GM10266 (cell line): ENCODE measurements around the gene ELOVL2.

ENCODE experiments used
- DNase-seq: peaks from one replicate; pipeline ENCODE4 v3.0.0; 2012; ENCODE audit errors: extremely low spot score
- TF ChIP-seq, protein P1 (sequence below): IDR thresholded peaks from 2 replicates; pipeline ENCODE4 v1.5.1; 2012; ENCODE audit warnings: mild to moderate bottlenecking, low read depth; ENCODE audit not compliant: control insufficient read depth, insufficient read depth; ENCODE audit errors: missing control alignments

Gene ELOVL2

DNA sequence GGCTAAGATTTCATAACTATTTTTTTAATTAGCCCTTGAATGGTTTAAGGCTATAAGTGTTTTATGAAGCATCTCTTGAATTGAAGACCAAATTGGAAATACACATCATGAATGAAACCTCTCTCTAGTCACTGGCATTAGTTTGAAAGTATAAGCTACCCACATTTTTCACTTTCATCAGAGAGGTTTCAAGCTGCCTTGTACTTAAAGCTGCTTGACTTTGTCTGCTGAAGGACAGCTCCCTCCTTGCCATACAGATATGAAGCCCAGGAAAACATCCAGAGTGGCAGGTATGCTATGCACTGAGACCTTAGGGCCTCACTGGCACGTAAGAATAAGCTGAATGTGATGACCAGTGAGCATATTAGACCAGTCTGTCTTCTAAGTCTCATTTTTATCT is 62.7 kb downstream of the ELOVL2 start:
- DNase-seq, result no peak
- TF ChIP-seq, protein P1, sequence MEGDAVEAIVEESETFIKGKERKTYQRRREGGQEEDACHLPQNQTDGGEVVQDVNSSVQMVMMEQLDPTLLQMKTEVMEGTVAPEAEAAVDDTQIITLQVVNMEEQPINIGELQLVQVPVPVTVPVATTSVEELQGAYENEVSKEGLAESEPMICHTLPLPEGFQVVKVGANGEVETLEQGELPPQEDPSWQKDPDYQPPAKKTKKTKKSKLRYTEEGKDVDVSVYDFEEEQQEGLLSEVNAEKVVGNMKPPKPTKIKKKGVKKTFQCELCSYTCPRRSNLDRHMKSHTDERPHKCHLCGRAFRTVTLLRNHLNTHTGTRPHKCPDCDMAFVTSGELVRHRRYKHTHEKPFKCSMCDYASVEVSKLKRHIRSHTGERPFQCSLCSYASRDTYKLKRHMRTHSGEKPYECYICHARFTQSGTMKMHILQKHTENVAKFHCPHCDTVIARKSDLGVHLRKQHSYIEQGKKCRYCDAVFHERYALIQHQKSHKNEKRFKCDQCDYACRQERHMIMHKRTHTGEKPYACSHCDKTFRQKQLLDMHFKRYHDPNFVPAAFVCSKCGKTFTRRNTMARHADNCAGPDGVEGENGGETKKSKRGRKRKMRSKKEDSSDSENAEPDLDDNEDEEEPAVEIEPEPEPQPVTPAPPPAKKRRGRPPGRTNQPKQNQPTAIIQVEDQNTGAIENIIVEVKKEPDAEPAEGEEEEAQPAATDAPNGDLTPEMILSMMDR, result no peak

DNA sequence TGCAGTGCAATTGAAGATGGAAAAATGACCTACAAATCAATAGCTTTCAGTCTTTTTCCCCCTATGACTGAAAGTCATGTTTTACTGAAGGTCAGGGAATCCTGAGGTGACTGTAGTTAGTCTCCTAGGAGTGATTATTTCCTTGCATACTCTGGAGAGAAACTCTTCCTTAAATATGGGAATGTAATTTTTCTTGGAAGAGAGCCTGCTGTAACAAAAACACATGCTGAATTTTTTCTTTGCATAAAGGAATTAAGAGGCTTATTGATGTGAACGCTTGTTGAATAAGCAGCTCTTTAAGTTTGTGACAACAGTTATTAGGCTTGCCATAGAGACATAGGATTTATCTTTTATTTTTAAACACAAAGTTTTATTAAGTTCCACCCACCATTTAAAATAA is 64.5 kb downstream of the ELOVL2 start:
- TF ChIP-seq, protein P1, result no peak
- DNase-seq, result no peak

DNA sequence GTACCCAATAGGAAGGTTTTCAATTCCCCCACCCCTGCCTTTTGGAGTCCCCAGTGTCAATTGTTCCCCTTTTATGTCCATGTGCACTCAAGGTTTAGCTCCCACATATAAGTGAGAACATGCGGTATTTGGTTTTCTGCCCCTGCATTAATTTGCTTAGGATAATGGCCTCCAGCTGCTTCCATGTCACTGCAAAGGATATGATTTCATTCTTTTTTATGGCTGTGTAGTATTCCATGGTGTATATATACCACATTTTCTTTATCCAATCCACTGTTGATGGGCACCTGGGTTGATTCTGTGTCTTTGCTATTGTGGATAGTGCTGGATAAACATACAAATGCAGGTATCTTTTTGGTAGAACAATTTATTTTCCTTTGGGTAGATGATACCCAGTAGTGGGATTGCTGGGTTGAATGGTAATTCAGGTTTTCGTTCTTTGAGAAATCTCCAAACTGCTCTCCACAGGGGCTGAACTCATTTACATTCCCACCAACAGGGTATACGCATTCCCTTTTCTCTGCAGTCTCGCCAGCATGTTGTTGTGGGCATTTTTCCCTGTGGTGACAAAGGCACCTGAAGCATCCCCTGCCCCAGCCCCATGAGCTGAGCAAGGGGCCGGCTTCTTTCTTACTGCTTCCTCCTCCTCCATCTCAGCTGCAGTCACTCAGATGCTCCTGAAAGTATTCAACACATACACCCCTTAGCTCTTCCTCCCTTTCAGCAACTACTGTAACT is 66.7 kb downstream of the ELOVL2 start:
- TF ChIP-seq, protein P1, result no peak
- DNase-seq, result no peak

DNA sequence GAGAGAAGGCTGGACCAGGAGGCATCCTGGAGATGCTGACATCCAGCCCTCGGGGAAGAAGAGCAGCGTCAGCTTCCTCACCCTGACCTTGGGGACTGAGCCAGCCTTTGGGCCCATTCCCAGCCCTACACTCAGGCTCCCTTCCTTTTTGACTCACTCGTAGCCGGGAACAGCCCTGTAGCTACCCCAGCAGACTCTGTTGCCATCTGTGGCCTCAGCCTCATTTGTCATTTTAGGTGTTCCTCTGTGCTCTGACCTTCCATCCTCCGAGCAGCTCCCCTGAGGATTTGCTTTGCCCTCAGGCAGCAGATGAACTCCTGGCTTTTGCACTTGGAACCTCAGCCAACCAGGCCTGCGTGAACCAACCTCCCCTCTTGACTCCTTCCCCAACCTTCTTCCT is 67.5 kb downstream of the ELOVL2 start:
- TF ChIP-seq, protein P1, result no peak
- no peak for DNase-seq

DNA sequence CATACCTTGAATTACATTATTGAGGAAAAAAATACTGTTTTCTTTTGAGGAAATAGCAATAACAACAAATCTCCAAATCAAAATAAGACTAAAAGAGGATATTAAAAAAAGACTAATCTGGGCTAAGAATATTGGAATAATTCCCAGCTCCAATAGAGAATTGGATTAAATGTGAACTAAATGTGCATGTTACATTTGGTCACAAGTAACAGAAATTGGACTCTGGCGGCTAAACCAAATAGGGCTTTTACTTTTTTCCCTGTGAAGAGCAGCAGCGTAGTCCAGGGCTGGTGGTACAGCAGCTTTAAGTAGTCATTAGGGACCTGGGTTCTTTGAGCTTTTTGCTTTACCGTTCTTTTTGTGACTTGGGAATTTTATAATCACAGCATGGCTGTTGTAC is 71.9 kb downstream of the ELOVL2 start:
- TF ChIP-seq, protein P1, result no peak

DNA sequence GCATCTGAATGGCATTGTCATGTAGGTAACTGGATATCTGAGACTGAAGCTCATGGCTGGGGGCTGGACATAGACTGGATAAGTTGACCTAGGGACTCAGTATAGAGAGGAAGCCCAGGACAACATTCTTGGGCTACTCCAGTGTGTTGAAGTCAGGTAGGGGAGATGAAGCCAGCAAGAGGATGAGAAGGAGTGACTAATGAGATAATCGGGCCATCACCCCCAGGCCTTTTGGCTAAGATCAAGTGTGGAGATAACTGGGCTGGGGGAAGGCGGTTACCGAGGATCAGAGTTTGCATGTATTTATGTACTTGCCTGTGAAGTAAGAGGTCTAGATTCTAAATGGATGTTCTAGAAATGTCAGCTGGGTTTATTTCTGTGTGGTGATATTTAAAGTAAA is 73.4 kb downstream of the ELOVL2 start:
- DNase-seq, result no peak
- TF ChIP-seq, protein P1, result no peak

More for the DNA sequence above, 71.9 kb downstream of the ELOVL2 start:
- no peak for DNase-seq

DNA sequence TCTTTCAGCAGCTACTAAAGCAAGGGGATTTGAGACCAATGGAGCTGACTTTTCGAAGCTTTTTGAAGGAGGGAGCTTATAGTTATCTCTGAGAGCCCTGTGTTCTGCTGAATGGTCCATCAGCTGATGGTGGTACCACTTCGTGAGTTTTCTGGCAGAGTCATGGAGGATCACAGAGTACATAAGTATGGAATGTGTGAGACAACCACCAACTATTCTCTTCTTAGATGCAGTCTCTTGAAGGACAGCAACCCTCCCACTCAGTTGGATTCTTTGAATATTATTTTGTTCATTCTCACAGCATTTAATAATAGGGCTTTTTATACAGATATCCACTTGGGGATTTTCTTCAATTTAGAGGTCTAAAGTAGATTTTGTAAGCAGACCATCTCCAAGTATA is 75.3 kb downstream of the ELOVL2 start:
- TF ChIP-seq, protein P1, result no peak
- DNase-seq, result no peak
